ENCODE measurements around the gene SMAD4.

GRCh38 chr18:50992351-50992762 lies 37.7 kb upstream of the SMAD4 start:
- no peak for TF ChIP-seq CTCF (IDR thresholded peaks at IDR 0.05; ENCODE audit: poor library complexity)
- TF ChIP-seq EZH2 (IDR thresholded peaks at IDR 0.05; ENCODE audit: borderline replicate concordance) = no peak

Data from hepatocyte (in vitro differentiated cells).